A549 (cell line): ENCODE data around the gene HOXC10.

ENCODE experiments used
- CEBPB ChIP-seq, 2 experiments: fragments of >200 bp in 1 of 2; sonication (Bioruptor Twin) in 1 of 2; formaldehyde crosslinking in 1 of 2; IDR thresholded peaks; 2 replicates each; pipeline ENCODE4 v1.6.1; 2012 to 2016
- CTCF ChIP-seq: fragments of >200 bp; sonication (Bioruptor Twin); formaldehyde crosslinking; IDR thresholded peaks from 3 replicates; pipeline ENCODE4 v1.5.1; 2016
- EP300 ChIP-seq, 2 experiments: fragments of >200 bp; sonication (Bioruptor Twin); formaldehyde crosslinking; IDR thresholded peaks; 2 replicates in 1 of 2; 3 replicates in 1 of 2; pipeline ENCODE4 v1.6.1; 2016 to 2017
- JUN ChIP-seq, 2 experiments: fragments of >200 bp; sonication (Bioruptor Twin); formaldehyde crosslinking; IDR thresholded peaks; 2 replicates in 1 of 2; 3 replicates in 1 of 2; pipeline ENCODE4 v1.6.1; 2016 to 2017
- KDM1A ChIP-seq: fragments of 200-600 bp; sonication (generic); IDR thresholded peaks from 2 replicates; pipeline ENCODE4 v1.6.1; 2016; ENCODE audit warnings: low read depth, mild to moderate bottlenecking
- POLR2A ChIP-seq: IDR thresholded peaks from 2 replicates; pipeline ENCODE4 v1.6.1; 2012; ENCODE audit warnings: mild to moderate bottlenecking, low read length
- ZFP36 ChIP-seq: fragments of 450-650 bp; IDR thresholded peaks from 2 replicates; pipeline ENCODE4 v1.6.1; 2014; ENCODE audit warnings: borderline replicate concordance; ENCODE audit not compliant: partially characterized antibody
- TF ChIP-seq, protein P1 (sequence below): fragments of 200-600 bp; sonication (generic); IDR thresholded peaks from 2 replicates; pipeline ENCODE4 v1.6.1; 2016; ENCODE audit warnings: antibody characterized with exemption, mild to moderate bottlenecking, moderate library complexity

- TF ChIP-seq CTCF: no peak
- TF ChIP-seq POLR2A: no peak
- TF ChIP-seq EP300 (IDR thresholded peaks at IDR 0.05): no peak
- no peak for TF ChIP-seq KDM1A
- TF ChIP-seq CEBPB (IDR thresholded peaks at IDR 0.05): no peak
- TF ChIP-seq ZFP36: no peak
- no peak for TF ChIP-seq JUN (IDR thresholded peaks at IDR 0.05)
- TF ChIP-seq, protein P1, sequence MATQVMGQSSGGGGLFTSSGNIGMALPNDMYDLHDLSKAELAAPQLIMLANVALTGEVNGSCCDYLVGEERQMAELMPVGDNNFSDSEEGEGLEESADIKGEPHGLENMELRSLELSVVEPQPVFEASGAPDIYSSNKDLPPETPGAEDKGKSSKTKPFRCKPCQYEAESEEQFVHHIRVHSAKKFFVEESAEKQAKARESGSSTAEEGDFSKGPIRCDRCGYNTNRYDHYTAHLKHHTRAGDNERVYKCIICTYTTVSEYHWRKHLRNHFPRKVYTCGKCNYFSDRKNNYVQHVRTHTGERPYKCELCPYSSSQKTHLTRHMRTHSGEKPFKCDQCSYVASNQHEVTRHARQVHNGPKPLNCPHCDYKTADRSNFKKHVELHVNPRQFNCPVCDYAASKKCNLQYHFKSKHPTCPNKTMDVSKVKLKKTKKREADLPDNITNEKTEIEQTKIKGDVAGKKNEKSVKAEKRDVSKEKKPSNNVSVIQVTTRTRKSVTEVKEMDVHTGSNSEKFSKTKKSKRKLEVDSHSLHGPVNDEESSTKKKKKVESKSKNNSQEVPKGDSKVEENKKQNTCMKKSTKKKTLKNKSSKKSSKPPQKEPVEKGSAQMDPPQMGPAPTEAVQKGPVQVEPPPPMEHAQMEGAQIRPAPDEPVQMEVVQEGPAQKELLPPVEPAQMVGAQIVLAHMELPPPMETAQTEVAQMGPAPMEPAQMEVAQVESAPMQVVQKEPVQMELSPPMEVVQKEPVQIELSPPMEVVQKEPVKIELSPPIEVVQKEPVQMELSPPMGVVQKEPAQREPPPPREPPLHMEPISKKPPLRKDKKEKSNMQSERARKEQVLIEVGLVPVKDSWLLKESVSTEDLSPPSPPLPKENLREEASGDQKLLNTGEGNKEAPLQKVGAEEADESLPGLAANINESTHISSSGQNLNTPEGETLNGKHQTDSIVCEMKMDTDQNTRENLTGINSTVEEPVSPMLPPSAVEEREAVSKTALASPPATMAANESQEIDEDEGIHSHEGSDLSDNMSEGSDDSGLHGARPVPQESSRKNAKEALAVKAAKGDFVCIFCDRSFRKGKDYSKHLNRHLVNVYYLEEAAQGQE: no peak
Measured at GRCh38 chr12:54001283-54002187, 16.6 kb downstream of the HOXC10 start.
